ENCODE data around the gene NFIX.

The NFIX gene

GRCh38 chr19:13072188-13072908 lies 77.1 kb downstream of the NFIX start:
- no peak for DNase-seq (ENCODE audit: low read depth in 2 of 2)

DNA sequence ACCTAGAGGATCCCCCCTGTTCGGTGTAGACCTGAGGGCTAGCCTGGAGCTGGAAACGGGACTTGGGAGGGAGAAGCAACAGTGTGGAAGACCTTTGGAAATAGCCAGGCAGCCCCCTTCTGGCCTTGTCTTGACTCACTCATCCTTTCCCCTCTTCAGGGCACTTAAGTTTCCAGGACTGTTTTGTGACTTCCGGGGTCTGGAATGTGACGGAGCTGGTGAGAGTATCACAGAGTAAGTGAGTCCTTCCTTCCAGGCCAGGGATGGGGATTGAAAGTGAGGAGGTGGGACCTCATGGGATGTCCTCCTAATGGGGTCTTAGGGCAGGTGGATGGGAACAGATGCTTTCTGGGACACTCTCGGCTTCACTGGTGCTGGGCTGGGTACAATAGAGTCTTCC lies 78.0 kb downstream of the NFIX start:
- no peak for DNase-seq (ENCODE audit: low read depth in 2 of 2)

DNA sequence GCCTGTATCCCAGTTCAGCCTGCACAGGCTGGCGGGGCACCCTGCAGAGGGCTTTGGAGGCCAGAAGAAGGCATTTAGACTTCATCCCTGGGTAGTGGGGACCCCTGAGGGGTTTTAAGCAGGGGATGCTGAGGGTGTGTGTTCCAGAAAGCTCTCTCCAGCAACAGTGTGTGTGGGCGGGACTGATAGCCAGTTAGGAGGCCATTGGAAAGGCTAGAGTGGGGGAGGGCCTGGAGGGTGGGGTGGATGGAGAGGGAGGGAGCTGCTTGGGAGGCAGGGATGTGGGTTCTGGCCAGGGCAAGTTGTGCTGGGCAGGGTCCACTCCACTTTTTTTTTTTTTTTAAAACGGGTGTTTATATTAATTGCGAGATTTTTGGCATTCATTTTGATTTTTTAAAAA lies 79.1 kb downstream of the NFIX start:
- DNase-seq (ENCODE audit: low read depth in 2 of 2), result no peak

DNA sequence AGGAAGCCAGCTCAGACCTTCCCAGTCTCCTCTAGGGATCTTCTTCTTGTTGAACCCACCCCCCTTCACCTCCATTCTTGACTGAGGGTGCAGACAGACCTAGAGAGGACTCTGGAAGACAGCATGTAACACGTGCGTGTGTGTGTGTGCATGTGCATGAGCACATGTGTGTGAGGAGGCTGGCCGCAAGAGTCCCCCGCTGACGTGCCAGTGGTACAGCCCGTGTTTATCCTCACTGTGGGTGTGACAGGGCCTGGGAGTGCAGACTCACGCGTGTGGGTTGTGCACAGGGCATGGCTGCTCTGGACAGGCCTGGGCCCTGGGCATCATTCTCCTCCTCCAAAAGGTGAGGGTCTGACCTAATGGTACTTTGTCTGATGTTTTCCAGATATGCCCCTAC lies 81.0 kb downstream of the NFIX start:
- no peak for DNase-seq (ENCODE audit: low read depth in 2 of 2)

GRCh38 chr19:13076787-13077186 lies 81.5 kb downstream of the NFIX start:
- no peak for DNase-seq (ENCODE audit: low read depth in 2 of 2)

DNA sequence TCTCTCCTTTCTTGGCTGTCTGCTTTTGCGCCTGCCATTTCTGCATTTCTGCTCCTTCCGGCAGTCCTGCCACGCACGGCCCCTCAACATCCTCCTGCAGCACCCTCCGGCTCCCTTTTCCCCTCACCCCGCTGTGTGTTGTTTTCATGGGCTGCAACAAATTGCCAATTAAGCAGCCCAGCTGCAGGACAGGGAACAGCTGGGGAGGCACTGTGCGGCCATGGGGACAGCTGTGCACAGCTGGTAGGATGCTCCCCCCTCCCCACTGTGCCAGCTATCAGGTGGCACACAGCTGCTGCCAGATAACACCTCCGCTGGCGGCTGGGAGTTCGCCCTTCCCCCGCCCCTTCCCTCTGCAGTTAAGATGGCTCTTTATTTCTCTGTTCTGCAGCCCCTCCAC lies 82.0 kb downstream of the NFIX start:
- DNase-seq (ENCODE audit: low read depth in 2 of 2), result no peak

GRCh38 chr19:13078381-13078780 lies 83.1 kb downstream of the NFIX start:
- no peak for DNase-seq (ENCODE audit: low read depth in 2 of 2)

DNA sequence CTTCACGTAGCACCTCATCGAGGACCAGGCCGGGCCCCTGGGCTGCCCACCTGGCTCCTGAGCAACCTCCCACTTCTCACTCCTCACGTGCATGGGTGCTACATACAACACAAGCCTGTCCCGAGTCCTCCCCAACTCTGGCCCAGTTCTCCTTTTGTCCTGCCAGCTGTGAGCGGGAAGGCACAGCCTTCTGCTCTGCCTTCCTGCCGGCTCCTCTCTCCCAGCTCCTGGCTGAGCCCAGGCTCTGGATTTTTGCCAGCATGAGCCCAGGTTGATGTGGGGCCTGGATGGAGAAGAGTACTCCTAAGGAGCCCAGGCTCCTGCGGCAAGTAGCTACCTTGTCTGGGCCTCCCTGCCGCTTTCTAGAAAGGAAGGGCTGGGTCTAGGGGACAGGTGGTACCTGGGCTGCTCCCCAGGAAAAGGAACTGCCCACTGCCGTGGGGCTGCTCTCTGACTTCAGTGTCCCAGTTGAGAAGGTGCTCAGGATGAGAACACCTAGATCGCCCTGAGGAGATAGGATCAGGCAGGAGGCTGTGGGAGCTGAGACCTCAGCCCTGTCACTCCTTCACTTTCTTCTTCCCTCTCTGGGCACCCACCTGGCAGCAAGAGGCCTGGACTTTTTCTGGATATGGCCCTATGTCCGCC lies 83.7 kb downstream of the NFIX start:
- no peak for DNase-seq (ENCODE audit: low read depth in 2 of 2)

DNA sequence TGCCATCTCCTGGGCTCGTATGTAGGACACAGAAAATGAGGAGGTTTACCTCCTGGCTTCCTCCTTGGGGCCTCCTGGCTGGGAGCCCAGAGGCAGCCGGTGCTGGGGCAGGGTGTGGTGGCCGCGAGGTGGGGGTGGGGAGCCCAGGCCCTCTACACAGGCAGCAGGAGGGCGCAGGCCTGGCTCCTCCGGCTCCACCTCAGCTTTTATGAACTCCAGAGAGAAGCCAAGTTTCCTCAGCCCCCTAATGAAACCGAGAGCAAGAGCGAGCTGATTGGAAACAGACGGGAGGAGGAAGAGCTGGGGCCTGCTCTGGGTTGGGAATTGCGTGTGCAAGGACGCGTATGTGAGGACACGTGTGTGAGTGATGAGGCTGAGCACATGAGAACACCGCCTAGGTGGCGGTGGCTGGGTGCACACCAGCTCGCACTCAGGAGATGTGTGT lies 84.3 kb downstream of the NFIX start:
- DNase-seq (ENCODE audit: low read depth in 2 of 2), result no peak

GRCh38 chr19:13082192-13083007 lies 87.1 kb downstream of the NFIX start:
- DNase-seq (ENCODE audit: low read depth in 2 of 2), result no peak

- no peak for DNase-seq (ENCODE audit: low read depth in 2 of 2)
Measured at GRCh38 chr19:13083008-13083404, 87.7 kb downstream of the NFIX start.

GRCh38 chr19:13083627-13084026 lies 88.4 kb downstream of the NFIX start:
- DNase-seq (ENCODE audit: low read depth in 2 of 2), result no peak

DNA sequence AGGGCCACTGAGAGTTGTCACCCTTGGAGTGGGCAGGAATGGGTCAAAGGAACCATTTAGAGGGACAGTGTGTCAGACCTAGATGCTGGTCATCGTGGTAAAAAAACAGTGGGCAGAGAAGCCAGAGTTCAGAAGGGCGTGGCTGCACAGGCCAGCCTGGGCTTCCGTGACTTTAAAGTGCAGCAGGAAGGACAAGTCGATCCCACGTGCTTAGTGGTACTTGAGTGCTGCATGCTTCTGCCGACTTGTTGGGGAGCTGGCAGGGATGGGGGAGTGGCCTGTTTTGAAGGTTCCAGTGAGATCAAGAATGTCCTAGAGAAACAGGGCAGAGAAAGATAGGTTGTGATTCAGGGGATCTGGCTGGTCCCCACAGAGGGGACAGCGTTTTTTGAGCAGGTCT lies 90.4 kb downstream of the NFIX start:
- no peak for DNase-seq (ENCODE audit: low read depth in 2 of 2)

- no peak for DNase-seq (ENCODE audit: low read depth in 2 of 2)
Measured at GRCh38 chr19:13086341-13086740, 91.1 kb downstream of the NFIX start.

DNA sequence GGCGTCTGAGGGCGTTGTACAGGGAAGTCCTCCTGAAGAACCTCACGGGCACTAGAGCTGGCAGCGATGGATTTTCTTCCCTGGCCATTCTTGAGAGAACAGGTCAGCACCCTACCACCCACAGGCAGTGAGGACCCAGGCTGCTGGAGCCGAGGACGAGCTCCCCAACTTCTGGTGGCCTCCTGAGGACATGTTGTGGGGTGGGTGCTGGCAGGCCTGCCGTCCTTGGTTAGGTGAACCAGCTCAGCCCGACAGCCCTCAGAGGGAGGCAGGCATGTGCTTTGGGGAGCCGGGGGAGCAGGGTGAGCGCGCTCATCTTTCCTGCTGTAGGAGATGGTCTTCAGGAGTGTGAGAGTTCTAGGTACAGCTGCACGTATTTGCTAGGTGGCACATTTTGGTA lies 92.0 kb downstream of the NFIX start:
- DNase-seq (ENCODE audit: low read depth in 2 of 2), result no peak

GRCh38 chr19:13087795-13088537 lies 92.7 kb downstream of the NFIX start:
- no peak for DNase-seq (ENCODE audit: low read depth in 2 of 2)

DNA sequence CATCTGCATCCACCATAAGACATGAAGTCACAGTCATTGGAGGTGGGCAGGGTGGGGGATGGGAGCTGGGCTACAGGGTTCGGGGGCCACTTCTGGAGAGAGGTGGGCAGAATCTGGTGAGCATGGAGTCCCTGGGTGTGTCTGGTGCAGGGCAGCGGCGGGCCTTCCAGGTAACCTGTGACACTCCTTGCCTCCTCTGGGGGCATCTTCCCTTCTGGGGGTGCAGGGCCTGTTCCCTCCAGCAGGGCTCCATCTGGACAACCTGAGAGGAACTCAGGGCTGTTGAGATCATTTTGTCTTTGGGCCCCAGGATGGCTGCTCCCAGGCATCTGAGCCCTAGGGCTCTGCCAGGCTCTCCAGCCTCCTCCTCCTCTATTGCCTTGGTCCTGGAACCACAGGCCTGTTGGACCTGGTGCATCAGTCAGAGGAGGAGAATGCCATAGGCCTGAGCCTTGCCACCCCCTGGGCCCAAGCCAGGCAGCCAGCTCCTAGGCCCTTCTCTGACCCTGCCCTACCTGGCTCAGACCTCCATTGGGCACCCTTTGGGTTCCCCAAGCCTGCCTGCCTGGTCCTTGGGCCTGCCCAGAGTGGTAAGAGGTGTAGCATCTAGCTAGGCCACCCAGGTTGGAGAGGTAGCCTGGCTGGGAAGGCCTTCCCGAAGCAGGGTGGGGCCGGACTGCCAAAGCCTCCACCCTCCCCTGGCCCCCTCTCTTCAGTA lies 94.0 kb downstream of the NFIX start:
- DNase-seq (ENCODE audit: low read depth in 2 of 2), result no peak

- DNase-seq (ENCODE audit: low read depth in 2 of 2), result no peak
Measured at GRCh38 chr19:13089857-13090507, 94.7 kb downstream of the NFIX start.

- DNase-seq (ENCODE audit: low read depth in 2 of 2), result no peak
Measured at GRCh38 chr19:13090511-13091231, 95.4 kb downstream of the NFIX start.

Data from activated CD4-positive, alpha-beta T cell treated with anti-CD3 and anti-CD28 coated beads for 24 hours (primary cell).